AG09309 (cell line): ENCODE data around the gene PCCA.
"Not testable (repeated sequence)": the region's sequence is repeated elsewhere in the genome, so short reads cannot be mapped to it uniquely, and the experiment has no call there.

ENCODE experiments used
- DNase-seq: peaks from one replicate; pipeline ENCODE4 v3.0.0-alpha.2; 2010; ENCODE audit warnings: low read depth
- H3K4me3 ChIP-seq: 2 replicates; pipeline ENCODE4 v1.5.1; 2011; ENCODE audit warnings: mild to moderate bottlenecking, low read depth, low read length, moderate library complexity; ENCODE audit not compliant: control insufficient read depth
- TF ChIP-seq, protein P1 (sequence below): IDR thresholded peaks from 2 replicates; pipeline ENCODE4 v1.5.1; 2011; ENCODE audit warnings: mild to moderate bottlenecking, low read depth, low read length, inconsistent platforms; ENCODE audit not compliant: insufficient read depth, control insufficient read depth; ENCODE audit errors: missing control alignments

The PCCA gene

DNA sequence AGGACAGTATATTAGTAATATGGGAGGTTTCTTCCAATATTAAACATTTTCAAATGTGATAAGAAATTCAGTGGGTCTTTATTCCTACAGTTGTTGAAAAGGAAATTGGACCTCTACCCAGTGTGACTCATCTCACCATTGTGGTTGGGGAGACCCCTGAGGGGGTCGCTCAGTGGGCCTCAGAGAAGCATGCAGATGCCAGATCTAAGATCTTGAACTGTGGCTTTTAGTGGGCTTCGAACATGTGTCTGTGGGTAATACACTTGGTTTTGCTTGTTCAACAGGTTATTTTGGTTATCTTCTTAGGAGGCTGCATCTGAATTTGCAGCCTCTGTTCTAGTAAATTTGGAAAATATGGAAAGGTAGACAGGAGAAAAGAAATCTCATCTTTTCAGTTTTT is 132.3 kb downstream of the PCCA start:
- TF ChIP-seq, protein P1, sequence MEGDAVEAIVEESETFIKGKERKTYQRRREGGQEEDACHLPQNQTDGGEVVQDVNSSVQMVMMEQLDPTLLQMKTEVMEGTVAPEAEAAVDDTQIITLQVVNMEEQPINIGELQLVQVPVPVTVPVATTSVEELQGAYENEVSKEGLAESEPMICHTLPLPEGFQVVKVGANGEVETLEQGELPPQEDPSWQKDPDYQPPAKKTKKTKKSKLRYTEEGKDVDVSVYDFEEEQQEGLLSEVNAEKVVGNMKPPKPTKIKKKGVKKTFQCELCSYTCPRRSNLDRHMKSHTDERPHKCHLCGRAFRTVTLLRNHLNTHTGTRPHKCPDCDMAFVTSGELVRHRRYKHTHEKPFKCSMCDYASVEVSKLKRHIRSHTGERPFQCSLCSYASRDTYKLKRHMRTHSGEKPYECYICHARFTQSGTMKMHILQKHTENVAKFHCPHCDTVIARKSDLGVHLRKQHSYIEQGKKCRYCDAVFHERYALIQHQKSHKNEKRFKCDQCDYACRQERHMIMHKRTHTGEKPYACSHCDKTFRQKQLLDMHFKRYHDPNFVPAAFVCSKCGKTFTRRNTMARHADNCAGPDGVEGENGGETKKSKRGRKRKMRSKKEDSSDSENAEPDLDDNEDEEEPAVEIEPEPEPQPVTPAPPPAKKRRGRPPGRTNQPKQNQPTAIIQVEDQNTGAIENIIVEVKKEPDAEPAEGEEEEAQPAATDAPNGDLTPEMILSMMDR, result no peak
- DNase-seq, result no peak
- H3K4me3 ChIP-seq, result no peak overlapping the region

DNA sequence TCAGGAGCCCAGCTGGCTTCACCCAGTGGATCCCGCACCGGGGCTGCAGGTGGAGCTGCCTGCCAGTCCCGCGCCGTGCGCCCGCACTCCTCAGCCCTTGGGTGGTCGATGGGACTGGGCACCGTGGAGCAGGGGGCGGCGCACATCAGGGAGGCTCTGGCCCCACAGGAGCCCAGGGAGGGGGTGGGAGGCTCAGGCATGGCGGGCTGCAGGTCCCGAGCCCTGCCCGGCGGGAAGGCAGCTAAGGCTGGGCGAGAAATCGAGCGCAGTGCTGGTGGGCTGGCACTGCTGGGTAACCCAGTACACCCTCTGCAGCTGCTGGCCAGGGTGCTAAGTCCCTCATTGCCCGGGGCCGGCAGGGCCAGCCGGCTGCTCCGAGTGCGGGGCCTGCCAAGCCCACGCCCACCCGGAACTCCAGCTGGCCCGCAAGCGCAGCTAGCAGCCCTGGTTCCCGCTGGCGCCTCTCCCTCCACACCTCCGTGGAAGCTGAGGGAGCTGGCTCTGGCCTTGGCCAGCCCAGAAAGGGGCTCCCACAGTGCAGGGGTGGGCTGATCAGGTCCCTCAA is 135.2 kb downstream of the PCCA start:
- not testable (repeated sequence) for DNase-seq, H3K4me3 ChIP-seq

DNA sequence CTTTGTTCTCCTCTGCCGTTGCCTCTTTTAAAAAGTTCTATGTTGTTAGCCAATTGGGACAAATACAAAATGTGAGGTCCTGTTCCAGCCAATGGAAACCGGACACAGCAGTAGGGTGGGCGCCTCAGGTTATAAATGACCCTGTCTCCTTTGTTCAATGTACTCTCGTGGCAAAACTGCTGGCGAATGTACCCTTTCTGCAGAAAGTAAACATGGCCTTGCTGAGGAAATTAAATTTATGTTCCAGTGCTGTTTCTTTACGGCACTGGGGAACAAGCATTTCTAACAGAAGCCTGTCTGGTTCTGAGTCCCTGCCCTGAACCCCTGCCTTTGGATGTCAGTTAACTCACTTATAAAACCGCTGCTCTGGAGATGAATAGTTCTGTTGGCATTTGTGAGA is 140.7 kb downstream of the PCCA start:
- no peak for DNase-seq
- TF ChIP-seq, protein P1, result no peak
- no peak overlapping the region for H3K4me3 ChIP-seq

DNA sequence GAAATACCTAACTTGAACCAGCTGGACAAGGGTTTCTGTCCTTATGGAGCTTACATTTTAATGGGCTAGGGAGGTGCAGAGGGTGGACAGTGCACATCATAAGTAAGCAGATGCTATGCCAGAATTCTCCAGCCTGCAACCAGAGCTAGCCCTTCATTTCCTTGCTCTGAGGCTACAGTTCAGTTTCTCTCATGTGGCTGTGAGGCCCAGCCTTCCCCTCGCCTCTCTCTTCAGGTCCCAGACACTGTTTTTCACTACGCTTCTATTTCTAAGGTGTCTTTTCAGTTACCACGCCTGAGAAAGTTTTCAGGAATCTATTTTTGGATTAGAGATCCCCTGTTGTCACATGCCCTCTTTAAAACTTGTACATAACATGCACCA is 141.9 kb downstream of the PCCA start:
- no peak for DNase-seq
- no peak overlapping the region for H3K4me3 ChIP-seq
- TF ChIP-seq, protein P1, result no peak

DNA sequence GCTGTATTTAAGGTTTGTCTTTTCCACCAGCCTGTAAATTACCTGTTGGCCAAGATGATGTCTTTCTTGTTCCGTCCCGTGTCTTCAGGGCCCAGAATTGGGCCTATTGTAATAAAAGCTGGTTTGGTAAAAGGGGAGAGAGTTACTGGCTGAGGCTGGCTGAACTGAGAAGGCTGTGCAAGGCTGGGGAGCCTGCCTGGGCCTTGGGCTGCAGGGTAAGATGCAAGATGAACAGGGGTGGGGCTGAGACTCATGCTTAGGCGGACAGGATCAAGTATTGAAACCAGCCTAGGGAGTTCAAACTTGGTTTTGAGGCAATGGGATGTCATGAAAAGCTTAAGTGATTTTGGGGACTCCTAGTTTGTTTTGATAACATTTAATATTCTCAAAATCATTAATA is 142.3 kb downstream of the PCCA start:
- TF ChIP-seq, protein P1, result no peak
- no peak overlapping the region for H3K4me3 ChIP-seq
- DNase-seq, result no peak

DNA sequence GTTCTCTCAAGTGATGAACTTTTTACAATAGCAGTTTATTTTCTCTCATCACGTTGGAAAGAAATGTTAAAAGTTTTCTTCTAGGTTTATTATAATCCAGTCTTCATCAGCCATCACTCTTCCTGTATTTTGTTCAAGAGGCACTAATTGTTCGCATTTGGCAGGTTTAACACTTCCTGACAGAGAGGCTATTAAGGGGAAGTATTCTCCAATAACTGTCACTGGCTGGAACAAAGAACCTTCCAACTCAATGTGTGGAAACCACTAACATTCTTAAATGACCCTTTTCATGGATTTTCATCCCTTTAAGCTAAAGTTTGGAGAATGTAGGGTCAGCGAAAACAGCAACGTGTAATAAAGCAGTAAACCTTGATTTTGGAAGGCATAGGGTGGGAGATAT is 145.1 kb downstream of the PCCA start:
- no peak overlapping the region for H3K4me3 ChIP-seq
- DNase-seq, result no peak
- TF ChIP-seq, protein P1, result no peak

DNA sequence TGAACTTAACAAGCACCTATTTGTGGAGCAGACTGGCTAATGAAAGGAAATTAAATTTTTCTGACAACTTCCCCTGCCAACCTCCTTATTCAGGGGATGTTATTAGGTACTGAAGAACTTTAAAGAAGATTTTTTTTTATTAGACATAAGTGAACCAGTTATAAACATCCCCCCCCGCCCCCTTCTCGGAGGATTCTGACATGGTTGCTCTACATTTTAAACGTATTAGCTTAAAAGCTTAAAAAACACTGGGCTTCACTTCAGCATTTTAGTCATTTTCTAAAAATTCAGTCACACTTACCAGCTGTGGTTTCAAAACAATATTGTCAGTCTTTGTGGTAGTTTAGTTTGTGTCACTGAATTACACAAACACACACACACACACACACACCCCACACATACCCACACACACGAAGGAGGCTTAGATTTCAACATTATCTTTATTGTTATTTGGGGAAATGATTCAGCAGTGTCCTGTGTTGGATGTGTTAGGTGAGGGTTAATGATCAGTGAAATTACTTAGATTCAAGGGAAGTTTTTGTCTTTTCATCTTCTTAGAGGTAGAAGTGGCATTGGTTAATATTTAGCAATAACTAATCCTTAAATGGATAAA is 145.7 kb downstream of the PCCA start:
- TF ChIP-seq, protein P1, result no peak
- peak overlapping the region; percentile 19; the same call in 1 of the 2 replicates for H3K4me3 ChIP-seq
- peak; percentile 43 for DNase-seq
